Measurements from ENCODE around the gene COLEC11. TPM values are rescaled to one million over a fixed set of nuclear protein-coding genes. Genes with fewer than 3 reads are reported as not detected.
A peak's percentile ranks its signal among the peaks of the same experiment; 100 is the strongest.

The COLEC11 gene
- total and polyA plus RNA-seq, 9 of the 15 experiments (the other 6 are each of a cell fraction or from before 2014, with no cell fraction given) = 0.32 to 4.3 (median 1.8) TPM

GRCh38 chr2:3667151-3667631 lies 72.3 kb downstream of the COLEC11 start:
- no peaks in the 10 kb centered on the region for H3K9me3 ChIP-seq (replicated peaks; ENCODE audit: control insufficient read depth, insufficient read depth, low read depth, low read length)
- no peaks in the 10 kb centered on the region for H3K79me2 ChIP-seq (ENCODE audit: control insufficient read depth, insufficient read depth, low read length)
- no peaks in the 10 kb centered on the region for H3K9me1 ChIP-seq (ENCODE audit: control insufficient read depth, insufficient read depth, low read length)
- intact Hi-C loops (cut with micrococcal nuclease) (no loop called here), in situ Hi-C loops (cut with MboI) (loop anchor here (25.0 kb wide), 1 partner anchor 1555 kb away; no protein-coding TSS in a partner anchor)
- H3K9ac ChIP-seq (ENCODE audit: insufficient read depth in 1 of 2, low read depth in 2 of 2, low read length in 2 of 2) = no peak overlapping the region
- peaks cover 41 to 59% of the 10 kb centered on the region in 2 experiments for H3K27me3 ChIP-seq (ENCODE audit: control insufficient read depth in 2 of 2, insufficient read depth in 2 of 2, low read length in 2 of 2)
- CTCF ChIA-PET (ENCODE audit: low intra/inter-chr PET ratio) = no interaction called here
- no peak for DNase-seq (ENCODE audit: extremely low read depth in 1 of 4, low spot score in 3 of 4)
- no peaks in the 10 kb centered on the region for H3K36me3 ChIP-seq (ENCODE audit: control insufficient read depth, insufficient read depth, low read length)
- H3K4me1 ChIP-seq (replicated peaks in 1 of 2; ENCODE audit: control insufficient read depth in 2 of 2, insufficient read depth in 2 of 2, low read length in 2 of 2) = peaks cover 0 to 3% of the 10 kb centered on the region in 2 experiments; a peak in 1 of 5 replicates
- POLR2A ChIA-PET = interaction anchor here (0.7 kb wide), 1 partner anchor 11 kb away, joined by 3 read pairs; no protein-coding TSS in a partner anchor
- H3K27ac ChIP-seq (ENCODE audit: extremely low read depth, low read depth, low read length) = no peak overlapping the region
- BruUV-seq (replicated peaks) = no TSS peak
- FAIRE-seq = no peak
- 2% methylated on average over 22 of the region's 23 CpGs for WGBS (ENCODE audit: insufficient coverage, low coverage, missing lambda C conversion rate)
- no peaks in the 10 kb centered on the region for H4K20me1 ChIP-seq (replicated peaks; ENCODE audit: control insufficient read depth, insufficient read depth, low read length)
- H2AFZ ChIP-seq (ENCODE audit: low read depth, low read length) = no peak overlapping the region
- no peak overlapping the region for H3K4me3 ChIP-seq
- no peak overlapping the region for H3K4me2 ChIP-seq (ENCODE audit: insufficient read depth, low read length)
- TF ChIP-seq BHLHE40 (IDR thresholded peaks at IDR 0.05; ENCODE audit: low read length) (no peak), ARID2 (IDR thresholded peaks at IDR 0.05) (no peak), U2AF1 (optimal IDR thresholded peaks at IDR 0.05; ENCODE audit: low read depth, low read length) (no peak), RAD21 (CRISPR knock-in tag; conservative IDR thresholded peaks at IDR 0.05 in 1 of 2, IDR thresholded peaks at IDR 0.05 in 1 of 2) (no peak), RBM15 (IDR thresholded peaks at IDR 0.05; ENCODE audit: insufficient read depth, low read length) (no peak), MCM3 (IDR thresholded peaks at IDR 0.05) (no peak), CREB5 (CRISPR knock-in tag; IDR thresholded peaks at IDR 0.05) (no peak)
- ATAC-seq = peak; percentile 54
